CD1c-positive myeloid dendritic cell (primary cell): ENCODE data around the gene KREMEN1.
A peak's percentile ranks its signal among the peaks of the same experiment; 100 is the strongest.
"Not testable (repeated sequence)": the region's sequence is repeated elsewhere in the genome, so short reads cannot be mapped to it uniquely, and the experiment has no call there.

Experiments
- DNase-seq: peaks from one replicate; pipeline ENCODE4 v3.0.0-alpha.2; 2016; ENCODE audit errors: extremely low spot score

Gene KREMEN1

DNA sequence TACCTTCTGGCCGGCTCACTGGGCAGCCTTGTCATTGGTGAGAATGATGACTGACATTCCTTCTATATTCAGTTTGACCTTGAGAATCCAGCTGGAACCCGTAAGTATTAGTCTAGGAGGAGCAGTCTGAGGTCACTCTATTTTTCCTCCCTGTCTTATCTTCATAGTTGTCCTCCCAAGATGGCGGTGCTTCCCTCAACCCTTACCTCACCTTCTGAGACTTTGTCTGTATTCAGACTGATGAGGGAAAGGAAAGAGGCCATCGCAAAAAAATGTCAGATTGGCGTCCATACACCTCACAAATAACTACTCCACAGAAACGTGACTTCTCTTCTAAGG lies 6.0 kb downstream of the KREMEN1 start:
- DNase-seq: no peak

DNA sequence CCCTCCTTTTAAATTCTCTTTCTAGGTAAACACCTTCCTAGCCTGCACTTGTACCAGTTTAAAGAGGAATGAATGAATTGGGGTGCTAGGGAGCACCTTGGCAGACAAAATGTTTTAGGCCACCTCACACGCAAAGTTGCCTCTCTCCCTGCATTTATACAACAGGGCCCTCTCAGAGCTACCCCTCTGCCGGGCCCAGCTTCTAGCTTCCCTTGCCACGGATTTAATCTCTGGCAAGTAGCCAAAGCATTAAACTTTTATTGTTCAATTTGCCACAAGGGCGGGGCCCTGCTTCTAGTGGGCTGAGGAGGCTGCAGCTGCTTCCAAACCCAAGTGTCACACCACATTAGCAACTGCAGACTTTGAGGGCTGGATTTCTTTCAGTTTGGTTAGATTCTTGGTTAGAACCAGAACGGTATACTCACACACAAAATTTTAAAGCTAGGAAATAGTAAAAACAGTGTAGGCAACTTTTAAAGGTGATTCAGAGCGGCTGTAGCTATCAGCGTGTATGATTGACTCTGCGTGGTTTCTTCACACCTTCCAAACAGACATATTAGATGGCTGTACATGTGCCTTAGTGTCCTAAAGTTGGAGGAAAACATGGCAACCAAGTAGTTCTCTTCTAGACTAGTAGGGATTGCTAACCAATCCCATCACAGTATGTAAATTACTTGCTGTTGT lies 6.5 kb downstream of the KREMEN1 start:
- no peak for DNase-seq

GRCh38 chr22:29080106-29080975 lies 7.5 kb downstream of the KREMEN1 start:
- no peak for DNase-seq

DNA sequence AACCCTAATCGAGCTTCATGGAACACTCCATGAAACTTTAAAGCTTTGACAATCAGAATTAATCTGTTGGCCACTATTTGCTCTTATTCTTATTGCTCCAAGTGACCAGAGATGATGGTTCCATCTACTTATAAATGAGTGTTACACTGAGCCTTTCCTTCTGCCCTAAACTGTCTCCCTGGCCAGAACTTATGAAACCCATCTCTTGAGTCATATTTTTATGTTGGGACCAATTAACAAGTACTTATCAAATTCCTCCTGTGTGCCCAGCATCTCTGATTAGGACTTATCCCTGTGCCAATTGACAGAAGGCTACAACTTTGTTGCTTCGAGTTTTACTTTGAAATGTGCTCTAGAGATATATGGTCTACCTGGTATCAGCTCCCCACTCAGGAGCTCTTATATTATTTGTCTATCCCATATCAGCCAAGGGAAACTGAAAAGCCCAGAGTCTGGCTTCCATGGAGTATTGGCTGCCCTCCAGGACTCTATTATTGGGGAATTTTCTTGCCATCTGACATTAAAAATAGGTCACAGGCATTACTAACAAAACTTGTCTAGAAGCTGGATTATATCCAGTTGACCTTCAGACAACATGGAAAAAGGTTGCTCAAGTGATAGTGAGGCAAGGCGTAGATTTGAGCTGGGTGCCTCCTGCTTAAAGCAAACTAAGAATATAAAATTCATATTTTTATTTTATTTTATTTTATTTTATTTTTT lies 8.8 kb downstream of the KREMEN1 start:
- DNase-seq: no peak

DNA sequence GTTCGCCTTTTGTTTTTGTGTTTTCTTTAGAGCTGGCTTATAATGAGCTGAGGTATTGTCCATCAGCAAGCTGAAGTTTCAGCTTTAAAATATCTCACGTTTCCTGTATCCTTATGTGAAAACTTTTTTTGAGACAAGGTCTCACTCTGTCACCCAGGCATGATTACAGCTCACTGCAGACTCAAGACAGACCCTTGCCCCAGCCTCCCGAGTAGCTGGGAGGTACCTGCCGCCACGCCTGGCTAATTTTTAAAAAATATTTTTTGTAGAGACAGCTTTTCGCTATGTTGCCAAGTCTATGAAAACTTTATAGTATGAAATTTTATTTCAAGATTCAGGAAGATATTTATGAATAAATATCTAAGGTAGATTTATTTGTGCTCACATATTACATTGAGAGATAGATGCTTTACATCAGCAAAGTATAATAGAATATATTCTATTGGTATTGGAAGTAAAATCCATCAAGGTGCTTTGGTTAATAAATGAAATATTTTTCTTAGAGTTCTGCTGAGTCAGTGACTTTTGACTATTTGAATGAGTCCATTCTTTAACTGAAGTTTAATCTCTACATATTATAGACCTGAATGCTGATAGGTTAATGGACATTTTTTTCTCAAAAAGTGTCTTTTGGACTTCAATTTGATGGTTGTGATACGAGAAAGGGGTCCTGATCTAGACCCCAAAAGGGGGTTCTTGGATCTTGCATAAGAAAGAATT lies 10.2 kb downstream of the KREMEN1 start:
- no peak for DNase-seq

DNA sequence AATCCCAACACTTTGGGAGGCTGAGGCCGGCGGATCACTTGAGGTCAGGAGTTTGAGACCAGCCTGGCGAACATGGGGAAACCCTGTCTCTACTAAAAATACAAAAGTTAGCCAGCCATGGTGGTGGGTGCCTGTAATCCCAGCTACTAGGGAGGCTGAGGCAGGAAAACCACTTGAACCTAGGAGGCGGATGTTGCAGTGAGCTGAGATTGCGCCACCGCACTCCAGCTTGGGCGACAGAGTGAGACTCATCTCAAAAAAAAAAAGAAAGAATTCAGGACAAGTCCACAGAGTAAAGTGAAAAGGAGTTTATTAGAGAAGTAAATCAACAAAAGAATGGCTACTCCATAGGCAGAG lies 10.7 kb downstream of the KREMEN1 start:
- not testable (repeated sequence) for DNase-seq

- peak; percentile 53 for DNase-seq
Measured at GRCh38 chr22:29083933-29084591, 11.2 kb downstream of the KREMEN1 start.

DNA sequence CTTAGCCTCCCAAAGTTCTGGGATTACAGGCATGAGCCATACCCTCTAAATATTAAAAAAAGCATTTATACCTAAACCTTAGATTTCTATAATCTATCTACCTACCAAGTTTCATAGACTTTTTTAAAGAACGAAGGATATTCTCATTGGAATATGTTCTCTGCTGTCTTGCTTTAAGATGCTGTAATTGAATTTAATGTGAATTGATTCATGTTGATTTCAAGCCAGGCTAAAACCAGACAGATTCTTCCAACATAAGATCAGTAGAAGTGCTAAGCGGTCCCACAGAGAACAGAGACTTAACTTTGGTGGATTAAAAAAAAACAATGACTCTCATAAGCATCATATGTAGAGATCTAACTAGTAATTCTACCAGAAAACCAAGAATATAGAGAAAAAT lies 14.2 kb downstream of the KREMEN1 start:
- DNase-seq: no peak

DNA sequence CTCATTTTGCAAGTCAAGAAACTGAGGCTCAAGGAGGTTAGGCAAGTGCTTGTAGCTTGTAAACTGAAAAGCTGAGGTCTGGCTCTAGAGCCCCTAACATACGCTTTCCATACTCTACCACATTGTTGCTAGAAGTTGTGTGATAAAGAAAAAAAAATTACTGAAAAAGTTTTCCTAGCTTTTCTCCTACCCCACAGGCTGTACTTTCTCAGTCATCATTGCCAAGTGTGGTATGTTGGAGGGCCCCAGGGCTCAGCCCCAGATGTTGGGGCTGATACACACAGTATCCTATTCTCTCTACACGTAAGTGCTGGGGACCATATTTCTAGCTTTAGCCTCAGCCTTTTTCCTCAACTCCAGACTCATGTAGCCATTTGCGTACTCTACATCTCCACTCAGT lies 16.0 kb downstream of the KREMEN1 start:
- no peak for DNase-seq

DNA sequence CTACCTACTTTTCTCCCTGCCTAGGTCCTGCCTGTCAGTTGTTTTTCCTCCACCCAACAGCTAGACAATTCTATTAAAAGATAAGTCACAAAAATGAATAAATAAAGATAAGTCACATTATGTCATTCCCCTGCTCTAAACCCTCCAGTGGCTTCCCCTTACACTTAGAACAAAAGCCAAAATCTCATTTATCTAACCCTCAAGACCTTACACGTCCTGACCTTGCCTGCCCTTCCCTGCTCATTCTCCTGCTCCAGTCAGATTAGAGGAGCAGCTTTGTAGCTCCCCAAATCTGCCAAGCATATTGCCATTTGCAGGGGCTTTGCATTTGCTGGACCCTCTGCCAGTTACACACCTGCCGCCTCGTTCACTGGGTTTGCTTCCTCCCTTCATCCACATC lies 16.7 kb downstream of the KREMEN1 start:
- no peak for DNase-seq

DNA sequence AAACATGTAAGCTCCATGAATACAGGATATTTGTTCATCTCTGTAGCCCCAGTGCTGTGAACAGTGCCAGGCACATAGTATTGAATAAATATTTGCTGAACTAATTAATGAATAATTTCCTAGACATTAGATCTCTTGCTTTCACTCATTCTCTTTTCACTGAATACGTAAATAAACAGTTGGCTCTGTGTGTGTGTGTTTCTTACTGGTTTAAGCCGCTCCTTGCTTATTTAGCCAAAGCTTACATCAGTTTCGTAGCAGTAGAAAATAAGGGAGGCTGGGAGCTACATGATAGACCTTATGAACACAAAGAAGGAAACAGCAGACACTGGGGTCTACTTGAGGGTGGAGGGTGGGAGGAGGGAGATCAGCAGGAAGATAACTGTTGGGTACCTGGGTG lies 17.2 kb downstream of the KREMEN1 start:
- DNase-seq: no peak

- DNase-seq: no peak
Measured at GRCh38 chr22:29092243-29092642, 19.4 kb downstream of the KREMEN1 start.

DNA sequence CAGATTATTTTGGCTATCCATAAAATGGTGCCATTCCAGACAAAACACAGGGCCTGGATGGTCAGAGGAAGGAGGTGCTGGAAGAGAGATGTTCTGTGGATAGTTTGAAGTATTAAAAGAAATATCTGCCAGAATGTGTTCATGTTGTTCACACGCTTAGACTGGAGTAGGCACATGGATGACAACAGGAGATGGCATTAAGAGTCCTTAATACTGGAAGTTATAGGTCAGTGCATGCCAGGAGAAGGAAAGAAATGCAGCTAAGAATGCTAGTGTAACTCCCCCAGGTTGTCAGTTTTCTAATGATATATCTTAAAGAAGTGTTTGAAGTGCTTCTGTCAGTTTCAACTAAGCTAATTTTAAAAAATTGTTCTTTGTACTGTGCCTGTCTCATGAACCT lies 20.2 kb downstream of the KREMEN1 start:
- DNase-seq: no peak

- DNase-seq: no peak
Measured at GRCh38 chr22:29093501-29094300, 20.9 kb downstream of the KREMEN1 start.

- DNase-seq: no peak
Measured at GRCh38 chr22:29095459-29095858, 22.6 kb downstream of the KREMEN1 start.

DNA sequence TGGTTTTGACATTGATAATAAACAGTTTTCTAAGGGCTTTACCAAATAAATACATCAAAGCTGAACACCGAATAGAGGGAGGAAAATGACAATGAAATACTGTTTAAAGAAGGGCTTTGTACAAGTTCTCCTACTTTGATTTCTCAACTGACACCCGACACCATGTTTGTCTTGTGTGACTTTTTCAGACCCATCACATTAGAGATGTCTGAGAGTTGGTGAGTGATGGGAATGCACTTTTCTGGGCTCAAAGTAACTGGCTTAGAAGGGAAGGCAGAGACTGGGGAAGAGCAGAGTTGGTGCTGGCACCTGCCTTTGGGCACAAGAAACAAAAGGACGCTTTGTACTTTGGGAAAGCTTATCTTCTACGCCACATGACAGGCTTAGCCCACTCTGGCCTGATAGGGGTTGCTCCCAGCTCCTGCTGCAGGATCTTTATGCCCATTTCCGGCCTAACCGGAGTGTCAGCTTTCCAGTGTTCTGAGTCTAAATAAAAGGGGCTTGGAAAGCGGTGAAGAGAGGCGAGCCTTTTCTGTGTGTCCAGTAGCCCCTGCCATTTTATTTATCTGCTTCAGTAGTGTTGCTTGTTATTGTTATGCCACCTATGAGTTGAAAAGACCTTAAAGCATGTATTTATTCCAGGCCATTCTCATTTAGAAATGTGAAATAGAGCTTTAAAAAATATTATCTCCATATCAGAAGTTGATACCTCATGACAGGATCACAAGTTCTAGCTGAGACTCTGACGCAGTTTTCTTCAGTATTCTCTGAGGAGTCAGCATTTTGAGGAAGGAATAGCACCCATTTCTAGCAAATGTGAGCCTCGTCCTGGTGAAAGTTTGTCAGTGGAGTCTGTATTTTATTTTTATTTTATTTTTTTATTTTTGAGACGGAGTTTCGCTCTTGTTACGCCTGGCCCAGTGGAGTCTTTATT lies 24.2 kb downstream of the KREMEN1 start:
- no peak for DNase-seq

- DNase-seq: no peak
Measured at GRCh38 chr22:29098296-29098695, 25.5 kb downstream of the KREMEN1 start.

GRCh38 chr22:29102300-29102699 lies 29.5 kb downstream of the KREMEN1 start:
- no peak for DNase-seq

- DNase-seq: no peak
Measured at GRCh38 chr22:29103121-29103520, 30.3 kb downstream of the KREMEN1 start.

DNA sequence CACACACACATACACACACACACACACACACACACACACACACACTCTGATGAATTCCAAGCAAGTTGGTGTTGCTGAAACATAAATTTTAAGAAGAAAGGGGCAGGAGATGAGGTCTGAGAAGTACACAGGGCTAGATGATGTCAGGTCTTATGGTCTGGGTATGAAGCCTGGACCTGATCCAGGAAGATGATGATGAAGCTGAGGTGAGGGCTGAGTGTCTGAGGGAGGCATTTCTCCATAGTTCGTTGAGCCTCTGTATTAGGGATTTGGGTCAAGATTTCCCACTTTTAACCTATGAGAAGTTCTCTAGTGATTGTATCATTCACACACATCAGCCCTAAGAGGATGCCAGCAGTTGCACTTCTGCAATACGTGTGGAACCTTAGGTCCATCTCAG lies 32.6 kb downstream of the KREMEN1 start:
- no peak for DNase-seq
